Measurements from ENCODE around the gene KIF13A. TPM values are rescaled to one million over a fixed set of nuclear protein-coding genes. Genes with fewer than 3 reads are reported as not detected.
"Not testable (repeated sequence)": the region's sequence is repeated elsewhere in the genome, so short reads cannot be mapped to it uniquely, and the experiment has no call there.

Gene KIF13A
- total RNA-seq (2014; rRNA removed; shearing (Covaris generic)): 31.5 and 52.7 TPM in 2 replicates

GRCh38 chr6:17987447-17987696 lies at the start of gene KIF13A:
KIF13A (minus strand) TSS chr6:17987635; CDS start chr6:17987463, 172 bp downstream.
- H3K36me3 ChIP-seq: peaks cover 13% of the 10 kb centered on the region
- H3K27me3 ChIP-seq (replicated peaks): no peaks in the 10 kb centered on the region
- peak within 1 kb of the TSS; percentile 93 for H3K4me3 ChIP-seq
- H3K4me1 ChIP-seq (replicated peaks): peaks cover 22% of the 10 kb centered on the region
- peak within 1 kb of the TSS; percentile 79 for H3K27ac ChIP-seq
- no peak for DNase-seq (ENCODE audit: low read depth in 1 of 2, low spot score in 2 of 2)
- no peaks in the 10 kb centered on the region for H3K9me3 ChIP-seq (replicated peaks)

- Histone ChIP-seq H3K27me3 (replicated peaks) (no peaks in the 10 kb centered on the region), H3K4me3 (no peak overlapping the region), H3K9me3 (replicated peaks) (no peaks in the 10 kb centered on the region), H3K4me1 (replicated peaks) (peaks cover 13% of the 10 kb centered on the region), H3K27ac (no peak overlapping the region), H3K36me3 (no peaks in the 10 kb centered on the region)
- DNase-seq (ENCODE audit: low read depth in 1 of 2, low spot score in 2 of 2): no peak
These were observed 49.3 kb upstream of the KIF13A start for GRCh38 chr6:18036781-18037180.

GRCh38 chr6:18035330-18035854 lies 48.0 kb upstream of the KIF13A start:
- DNase-seq (ENCODE audit: low read depth in 1 of 2, low spot score in 2 of 2): no peak
- Histone ChIP-seq H3K4me1 (replicated peaks) (peaks cover 13% of the 10 kb centered on the region), H3K9me3 (replicated peaks) (no peaks in the 10 kb centered on the region), H3K36me3 (no peaks in the 10 kb centered on the region), H3K27ac (no peak overlapping the region), H3K27me3 (replicated peaks) (no peaks in the 10 kb centered on the region), H3K4me3 (no peak overlapping the region)

GRCh38 chr6:18034798-18035202 lies 47.4 kb upstream of the KIF13A start:
- Histone ChIP-seq H3K9me3 (replicated peaks) (no peaks in the 10 kb centered on the region), H3K36me3 (no peaks in the 10 kb centered on the region)
- no peak for DNase-seq (ENCODE audit: low read depth in 1 of 2, low spot score in 2 of 2)

GRCh38 chr6:18031680-18032256 lies 44.3 kb upstream of the KIF13A start:
- Histone ChIP-seq H3K36me3 (no peaks in the 10 kb centered on the region), H3K27me3 (replicated peaks) (no peaks in the 10 kb centered on the region), H3K4me3 (no peak overlapping the region), H3K4me1 (replicated peaks) (no peaks in the 10 kb centered on the region), H3K27ac (no peak overlapping the region), H3K9me3 (replicated peaks) (no peaks in the 10 kb centered on the region)
- no peak for DNase-seq (ENCODE audit: low read depth in 1 of 2, low spot score in 2 of 2)

More at GRCh38 chr6:18034798-18035202, 47.4 kb upstream of the KIF13A start:
- Histone ChIP-seq H3K4me3 (no peak overlapping the region), H3K4me1 (replicated peaks) (peaks cover 13% of the 10 kb centered on the region), H3K27ac (no peak overlapping the region), H3K27me3 (replicated peaks) (no peaks in the 10 kb centered on the region)

GRCh38 chr6:18031189-18031588 lies 43.8 kb upstream of the KIF13A start:
- no peaks in the 10 kb centered on the region for H3K27me3 ChIP-seq (replicated peaks)
- no peak overlapping the region for H3K27ac ChIP-seq
- H3K4me1 ChIP-seq (replicated peaks): no peaks in the 10 kb centered on the region
- H3K36me3 ChIP-seq: no peaks in the 10 kb centered on the region
- no peak overlapping the region for H3K4me3 ChIP-seq
- no peak for DNase-seq (ENCODE audit: low read depth in 1 of 2, low spot score in 2 of 2)
- H3K9me3 ChIP-seq (replicated peaks): no peaks in the 10 kb centered on the region

GRCh38 chr6:18028332-18028731 lies 40.9 kb upstream of the KIF13A start:
- Histone ChIP-seq H3K9me3 (replicated peaks) (no peaks in the 10 kb centered on the region), H3K27me3 (replicated peaks) (no peaks in the 10 kb centered on the region)
- DNase-seq (ENCODE audit: low read depth in 1 of 2, low spot score in 2 of 2): no peak

GRCh38 chr6:18025596-18025995 lies 38.2 kb upstream of the KIF13A start:
- Histone ChIP-seq H3K9me3 (replicated peaks) (no peaks in the 10 kb centered on the region), H3K27me3 (replicated peaks) (no peaks in the 10 kb centered on the region), H3K4me3 (no peak overlapping the region), H3K27ac (no peak overlapping the region), H3K36me3 (no peaks in the 10 kb centered on the region), H3K4me1 (replicated peaks) (peaks cover 21% of the 10 kb centered on the region)
- no peak for DNase-seq (ENCODE audit: low read depth in 1 of 2, low spot score in 2 of 2)

More at GRCh38 chr6:18028332-18028731, 40.9 kb upstream of the KIF13A start:
- H3K4me3 ChIP-seq: no peak overlapping the region
- no peaks in the 10 kb centered on the region for H3K36me3 ChIP-seq
- H3K27ac ChIP-seq: no peak overlapping the region
- H3K4me1 ChIP-seq (replicated peaks): peaks cover 7% of the 10 kb centered on the region

- Histone ChIP-seq H3K36me3 (no peaks in the 10 kb centered on the region), H3K27ac (no peak overlapping the region), H3K4me3 (no peak overlapping the region), H3K27me3 (replicated peaks) (no peaks in the 10 kb centered on the region), H3K4me1 (replicated peaks) (peaks cover 21% of the 10 kb centered on the region), H3K9me3 (replicated peaks) (no peaks in the 10 kb centered on the region)
- no peak for DNase-seq (ENCODE audit: low read depth in 1 of 2, low spot score in 2 of 2)
These were observed 37.4 kb upstream of the KIF13A start for GRCh38 chr6:18024876-18025275.

- H3K27me3 ChIP-seq (replicated peaks): no peaks in the 10 kb centered on the region
- no peaks in the 10 kb centered on the region for H3K36me3 ChIP-seq
- peaks cover 21% of the 10 kb centered on the region for H3K4me1 ChIP-seq (replicated peaks)
- H3K4me3 ChIP-seq: no peak overlapping the region
- H3K9me3 ChIP-seq (replicated peaks): no peaks in the 10 kb centered on the region
- H3K27ac ChIP-seq: peak overlapping the region; percentile 59
- DNase-seq (ENCODE audit: low read depth in 1 of 2, low spot score in 2 of 2): no peak
These were observed 36.5 kb upstream of the KIF13A start for GRCh38 chr6:18023891-18024290.

- H3K9me3 ChIP-seq (replicated peaks): no peaks in the 10 kb centered on the region
- no peak overlapping the region for H3K4me3 ChIP-seq
- DNase-seq (ENCODE audit: low read depth in 1 of 2, low spot score in 2 of 2): peak; percentile 84 to 92
- no peaks in the 10 kb centered on the region for H3K27me3 ChIP-seq (replicated peaks)
- peaks cover 21% of the 10 kb centered on the region for H3K4me1 ChIP-seq (replicated peaks)
- no peaks in the 10 kb centered on the region for H3K36me3 ChIP-seq
- peak overlapping the region; percentile 59 for H3K27ac ChIP-seq
These were observed 35.2 kb upstream of the KIF13A start for GRCh38 chr6:18022398-18023231.

- no peaks in the 10 kb centered on the region for H3K9me3 ChIP-seq (replicated peaks)
These were observed 33.9 kb upstream of the KIF13A start for GRCh38 chr6:18021166-18021850.

GRCh38 chr6:18020545-18020944 lies 33.1 kb upstream of the KIF13A start:
- H3K9me3 ChIP-seq (replicated peaks); H3K36me3 ChIP-seq; H3K27me3 ChIP-seq (replicated peaks); H3K4me3 ChIP-seq; H3K27ac ChIP-seq; DNase-seq (ENCODE audit: low read depth in 1 of 2, low spot score in 2 of 2): not testable (repeated sequence)
- H3K4me1 ChIP-seq (replicated peaks): peaks cover 33% of the 10 kb centered on the region

More at GRCh38 chr6:18021166-18021850, 33.9 kb upstream of the KIF13A start:
- Histone ChIP-seq H3K4me1 (replicated peaks) (peaks cover 25% of the 10 kb centered on the region), H3K27ac (no peak overlapping the region), H3K36me3 (no peaks in the 10 kb centered on the region), H3K27me3 (replicated peaks) (no peaks in the 10 kb centered on the region), H3K4me3 (no peak overlapping the region)
- DNase-seq (ENCODE audit: low read depth in 1 of 2, low spot score in 2 of 2): no peak
